GM12891 (cell line): ENCODE results near the gene AANAT.

Source experiments
- DNase-seq: peaks from one replicate; pipeline ENCODE4 v3.0.0; 2011; ENCODE audit warnings: low spot score; ENCODE audit not compliant: insufficient read length
- FAIRE-seq: peaks from 2 replicates; lab custom pipeline; 2011; peaks lifted over from hg19 to GRCh38; lab: Jason Lieb, UNC
- PAX5 ChIP-seq: IDR thresholded peaks from 2 replicates; pipeline ENCODE4 v1.6.1; 2011; ENCODE audit warnings: low read length, moderate library complexity, mild to moderate bottlenecking; ENCODE audit not compliant: insufficient read depth, severe bottlenecking
- POLR2A ChIP-seq: IDR thresholded peaks from 2 replicates; pipeline ENCODE4 v1.6.1; 2011; ENCODE audit warnings: low read depth, low read length, control low read depth
- POLR2AphosphoS5 ChIP-seq: IDR thresholded peaks from 2 replicates; pipeline ENCODE4 v1.6.1; 2011; ENCODE audit warnings: low read depth, low read length, control low read depth
- POU2F2 ChIP-seq: IDR thresholded peaks from 2 replicates; pipeline ENCODE4 v1.6.1; 2011; ENCODE audit warnings: low read depth, mild to moderate bottlenecking, control low read depth, low read length, moderate library complexity
- SPI1 ChIP-seq: IDR thresholded peaks from 2 replicates; pipeline ENCODE4 v1.6.1; 2011; ENCODE audit warnings: low read depth, low read length, control low read depth
- TAF1 ChIP-seq: IDR thresholded peaks from 2 replicates; pipeline ENCODE4 v1.6.1; 2011; ENCODE audit warnings: low read depth, low read length, control low read depth

The AANAT gene

GRCh38 chr17:76432712-76433336 is 34.6 kb upstream of the AANAT start:
- no peak for DNase-seq
- TF ChIP-seq SPI1 = no peak
- TF ChIP-seq PAX5 = no peak
- TF ChIP-seq POLR2AphosphoS5 = no peak
- no peak for TF ChIP-seq POLR2A
- TF ChIP-seq POU2F2 = no peak
- TF ChIP-seq TAF1 = no peak
- peak; percentile 78 for FAIRE-seq

DNA sequence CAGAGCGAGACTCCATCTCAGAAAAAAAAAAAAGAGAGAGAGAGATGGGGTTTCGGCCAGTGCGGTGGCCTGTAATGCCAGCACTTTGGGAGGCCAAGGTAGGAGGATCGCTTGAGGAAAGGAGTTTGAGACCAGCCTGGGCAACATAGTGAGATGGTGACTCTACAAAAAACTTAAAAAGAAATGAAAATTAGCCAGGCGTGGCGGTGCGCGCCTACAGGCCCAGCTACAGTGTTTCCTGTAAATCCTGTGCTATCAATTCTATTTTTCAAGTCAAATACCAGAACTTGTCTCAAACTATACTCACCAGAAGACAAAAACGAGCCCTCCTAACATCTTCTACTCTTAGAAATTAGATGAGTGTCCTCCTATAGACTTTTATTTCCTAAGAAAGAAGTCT is 33.7 kb upstream of the AANAT start:
- DNase-seq (no peak), FAIRE-seq (no peak)
- TF ChIP-seq POLR2A = no peak
- peak; percentile 71 for TF ChIP-seq PAX5

GRCh38 chr17:76434870-76435269 is 32.5 kb upstream of the AANAT start:
- TF ChIP-seq SPI1 (no peak), PAX5 (no peak)
- no peak for FAIRE-seq

DNA sequence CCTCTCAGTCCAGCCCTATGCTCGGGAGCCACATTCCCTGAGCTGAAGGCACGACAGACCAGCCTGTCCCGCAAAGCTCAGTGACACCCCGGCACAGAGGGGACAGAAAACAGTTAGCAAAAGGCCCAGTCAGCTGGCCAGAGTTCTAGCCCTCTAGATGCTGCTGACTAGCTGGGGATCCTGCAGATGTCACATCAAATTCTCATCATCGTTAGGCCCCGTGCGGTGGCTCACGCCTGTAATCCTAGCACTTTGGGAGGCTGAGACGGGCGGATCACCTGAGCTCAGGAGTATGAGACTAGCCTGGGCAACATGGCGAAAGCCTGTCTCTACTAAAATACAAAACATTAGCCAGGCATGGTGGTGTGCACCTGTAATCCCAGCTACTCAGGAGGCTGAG is 31.7 kb upstream of the AANAT start:
- FAIRE-seq = no peak

More at GRCh38 chr17:76434870-76435269, 32.5 kb upstream of the AANAT start:
- no peak for DNase-seq

GRCh38 chr17:76437467-76438402 is 29.7 kb upstream of the AANAT start:
- FAIRE-seq (no peak), DNase-seq (no peak)
- TF ChIP-seq POU2F2 (no peak), POLR2A (no peak), TAF1 (no peak), PAX5 (no peak), POLR2AphosphoS5 (no peak), SPI1 (no peak)

More for the DNA sequence above, 31.7 kb upstream of the AANAT start:
- DNase-seq = no peak
- TF ChIP-seq PAX5 (no peak), POLR2AphosphoS5 (no peak), POLR2A (no peak), SPI1 (no peak), TAF1 (no peak), POU2F2 (no peak)

GRCh38 chr17:76438906-76439305 is 28.5 kb upstream of the AANAT start:
- DNase-seq = no peak
- TF ChIP-seq SPI1 = no peak
- no peak for FAIRE-seq

GRCh38 chr17:76439314-76439928 is 28.0 kb upstream of the AANAT start:
- FAIRE-seq = no peak
- no peak for TF ChIP-seq POLR2A
- TF ChIP-seq PAX5 = no peak
- TF ChIP-seq POU2F2 = no peak

DNA sequence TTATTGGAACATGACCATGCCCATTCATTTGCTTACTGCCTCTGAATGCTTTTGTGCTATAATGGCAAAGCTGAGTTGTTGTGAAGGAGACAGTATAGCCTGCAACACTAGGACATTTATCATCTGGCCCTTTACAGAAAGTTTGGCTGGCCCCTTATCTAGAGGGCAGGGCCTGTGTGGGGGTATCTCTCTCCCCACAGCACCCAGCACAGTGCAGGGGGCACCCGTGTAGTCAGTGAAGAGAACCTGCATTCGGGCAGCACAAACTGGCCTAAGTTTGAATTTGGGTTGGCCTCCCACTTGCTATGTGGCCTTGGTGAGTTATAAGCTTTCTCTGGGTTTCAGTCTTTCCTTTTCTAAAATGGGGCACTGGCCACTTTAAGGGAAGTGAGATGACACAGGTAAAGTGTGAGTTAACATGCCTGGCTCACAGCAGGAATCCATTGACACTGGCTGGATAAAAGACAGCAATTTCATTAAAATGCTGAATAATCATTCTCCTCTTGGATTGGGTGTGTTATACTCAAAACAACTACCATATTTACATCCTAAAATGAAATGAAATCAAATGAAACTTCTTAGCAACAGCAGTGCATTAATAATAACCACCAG is 26.5 kb upstream of the AANAT start:
- peak; percentile 65 for TF ChIP-seq SPI1
- no peak for TF ChIP-seq POLR2AphosphoS5
- no peak for TF ChIP-seq POU2F2
- no peak for TF ChIP-seq TAF1
- DNase-seq = no peak
- peak; percentile 5 for FAIRE-seq

More at GRCh38 chr17:76439314-76439928, 28.0 kb upstream of the AANAT start:
- DNase-seq = no peak

DNA sequence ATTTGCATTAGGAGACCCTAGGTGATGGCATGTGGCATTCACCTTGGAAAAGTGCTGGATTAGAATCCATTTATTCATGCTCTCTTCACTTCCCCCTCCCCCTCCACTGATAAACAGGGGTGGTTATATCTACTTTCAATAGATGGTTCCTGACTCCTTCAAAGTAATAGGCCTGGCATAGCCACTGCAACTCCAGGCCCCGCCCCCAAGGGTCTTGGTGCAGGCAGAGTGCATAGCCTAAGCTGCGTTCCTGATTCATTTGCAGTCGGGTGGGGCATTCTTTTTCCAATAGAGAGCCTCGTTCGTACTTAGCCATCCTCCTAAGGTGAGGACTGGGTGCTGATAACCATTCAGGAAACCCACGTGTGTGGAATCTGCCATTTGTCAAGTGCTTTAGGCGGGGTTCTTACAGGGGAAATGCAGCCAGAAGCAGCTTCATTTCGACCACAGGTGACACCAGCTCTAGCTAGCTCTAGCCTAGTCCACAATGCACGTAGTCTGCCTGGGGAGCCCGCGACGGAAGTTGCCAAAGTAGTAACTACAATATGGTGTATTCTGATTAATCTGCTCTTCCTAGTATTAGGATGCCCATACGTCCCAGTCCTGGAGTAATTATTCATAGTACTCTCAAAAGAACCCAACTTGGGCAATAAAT is 25.6 kb upstream of the AANAT start:
- no peak for DNase-seq
- TF ChIP-seq POLR2AphosphoS5 (no peak), TAF1 (no peak), SPI1 (no peak), POU2F2 (no peak), PAX5 (no peak), POLR2A (no peak)
- no peak for FAIRE-seq
